ENCODE data around the gene ZSCAN29.

- TF ChIP-seq CTCF (conservative IDR thresholded peaks at IDR 0.05; ENCODE audit: low read length) (no peak), EZH2phosphoT487 (IDR thresholded peaks at IDR 0.05; ENCODE audit: borderline replicate concordance, low read depth, low read length) (no peak)
Measured at GRCh38 chr15:43314171-43314570, 56.7 kb downstream of the ZSCAN29 start.

All from OCI-LY7 (cell line).